ENCODE results near the gene MYPOP.

GRCh38 chr19:45872095-45872919, 30.1 kb downstream of the MYPOP start:
- TF ChIP-seq CTCF (IDR thresholded peaks at IDR 0.05; ENCODE audit: low read depth, low read length) (no peak), EZH2phosphoT487 (IDR thresholded peaks at IDR 0.05; ENCODE audit: low read depth) (no peak)

Measured in OCI-LY3 (cell line).